Loucy (cell line): ENCODE measurements around the gene JPT2.

Experiments used
- EZH2phosphoT487 ChIP-seq: fragments of 200-600 bp; IDR thresholded peaks from 2 replicates; pipeline ENCODE4 v1.6.1; 2018; ENCODE audit warnings: antibody characterized with exemption, mild to moderate bottlenecking, moderate library complexity, borderline replicate concordance
- TF ChIP-seq, protein P1 (sequence below): fragments of 200-600 bp; sonication (generic); conservative IDR thresholded peaks from 2 replicates; pipeline ENCODE4 v1.5.1; 2014; ENCODE audit warnings: mild to moderate bottlenecking, antibody characterized with exemption, low read length

DNA sequence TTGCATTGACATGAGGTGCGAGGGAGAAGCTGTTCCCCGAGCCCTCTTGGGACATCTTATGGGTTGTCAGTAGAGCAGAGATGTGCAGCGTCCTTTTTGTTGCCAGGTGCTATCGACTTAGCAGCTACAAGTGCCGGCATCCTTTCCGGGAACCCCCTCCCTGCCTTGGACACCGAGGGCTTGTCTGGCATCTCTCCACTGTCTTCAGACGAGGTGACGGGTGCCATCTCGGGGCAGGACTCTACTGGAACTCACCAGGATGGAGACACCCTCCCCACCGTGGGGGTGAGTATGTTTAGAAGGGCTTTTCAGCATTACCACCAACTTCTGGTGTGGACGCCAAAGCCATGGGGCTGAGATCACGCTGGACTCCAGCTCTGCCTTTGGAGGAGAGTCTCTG is 11.8 kb upstream of the JPT2 start:
- TF ChIP-seq, protein P1, sequence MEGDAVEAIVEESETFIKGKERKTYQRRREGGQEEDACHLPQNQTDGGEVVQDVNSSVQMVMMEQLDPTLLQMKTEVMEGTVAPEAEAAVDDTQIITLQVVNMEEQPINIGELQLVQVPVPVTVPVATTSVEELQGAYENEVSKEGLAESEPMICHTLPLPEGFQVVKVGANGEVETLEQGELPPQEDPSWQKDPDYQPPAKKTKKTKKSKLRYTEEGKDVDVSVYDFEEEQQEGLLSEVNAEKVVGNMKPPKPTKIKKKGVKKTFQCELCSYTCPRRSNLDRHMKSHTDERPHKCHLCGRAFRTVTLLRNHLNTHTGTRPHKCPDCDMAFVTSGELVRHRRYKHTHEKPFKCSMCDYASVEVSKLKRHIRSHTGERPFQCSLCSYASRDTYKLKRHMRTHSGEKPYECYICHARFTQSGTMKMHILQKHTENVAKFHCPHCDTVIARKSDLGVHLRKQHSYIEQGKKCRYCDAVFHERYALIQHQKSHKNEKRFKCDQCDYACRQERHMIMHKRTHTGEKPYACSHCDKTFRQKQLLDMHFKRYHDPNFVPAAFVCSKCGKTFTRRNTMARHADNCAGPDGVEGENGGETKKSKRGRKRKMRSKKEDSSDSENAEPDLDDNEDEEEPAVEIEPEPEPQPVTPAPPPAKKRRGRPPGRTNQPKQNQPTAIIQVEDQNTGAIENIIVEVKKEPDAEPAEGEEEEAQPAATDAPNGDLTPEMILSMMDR = no peak
- TF ChIP-seq EZH2phosphoT487 = no peak
